Subcutaneous adipose tissue (tissue), 4 donors: Measurements from ENCODE around the gene LRRC34. TPM values are rescaled to one million over a fixed set of nuclear protein-coding genes. Genes with fewer than 3 reads are reported as not detected.

ENCODE experiments used
- total RNA-seq, 4 donors: library from RNA; depleted of rRNA; stranded (reverse); fragments of >200 nt; gene quantifications; one replicate each; pipeline ENCODE4 v1.1.0, GENCODE V29; 2016
- TF ChIP-seq, protein P1 (sequence below): fragments of 450-650 bp; IDR thresholded peaks from one replicate; pipeline ENCODE4 v1.5.1; 2016; ENCODE audit warnings: low read depth, mild to moderate bottlenecking, control low read depth, antibody characterized with exemption, moderate library complexity

The LRRC34 gene, protein sequence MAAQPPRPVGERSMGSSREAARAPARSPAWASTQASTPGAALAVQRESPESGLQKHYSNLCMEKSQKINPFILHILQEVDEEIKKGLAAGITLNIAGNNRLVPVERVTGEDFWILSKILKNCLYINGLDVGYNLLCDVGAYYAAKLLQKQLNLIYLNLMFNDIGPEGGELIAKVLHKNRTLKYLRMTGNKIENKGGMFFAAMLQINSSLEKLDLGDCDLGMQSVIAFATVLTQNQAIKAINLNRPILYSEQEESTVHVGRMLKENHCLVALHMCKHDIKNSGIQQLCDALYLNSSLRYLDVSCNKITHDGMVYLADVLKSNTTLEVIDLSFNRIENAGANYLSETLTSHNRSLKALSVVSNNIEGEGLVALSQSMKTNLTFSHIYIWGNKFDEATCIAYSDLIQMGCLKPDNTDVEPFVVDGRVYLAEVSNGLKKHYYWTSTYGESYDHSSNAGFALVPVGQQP
- 10 to 100 TPM in 1 of 4 donors, 1 to 10 TPM in 3; 4.2 to 13.2 (median 7.7) TPM for total RNA-seq

DNA sequence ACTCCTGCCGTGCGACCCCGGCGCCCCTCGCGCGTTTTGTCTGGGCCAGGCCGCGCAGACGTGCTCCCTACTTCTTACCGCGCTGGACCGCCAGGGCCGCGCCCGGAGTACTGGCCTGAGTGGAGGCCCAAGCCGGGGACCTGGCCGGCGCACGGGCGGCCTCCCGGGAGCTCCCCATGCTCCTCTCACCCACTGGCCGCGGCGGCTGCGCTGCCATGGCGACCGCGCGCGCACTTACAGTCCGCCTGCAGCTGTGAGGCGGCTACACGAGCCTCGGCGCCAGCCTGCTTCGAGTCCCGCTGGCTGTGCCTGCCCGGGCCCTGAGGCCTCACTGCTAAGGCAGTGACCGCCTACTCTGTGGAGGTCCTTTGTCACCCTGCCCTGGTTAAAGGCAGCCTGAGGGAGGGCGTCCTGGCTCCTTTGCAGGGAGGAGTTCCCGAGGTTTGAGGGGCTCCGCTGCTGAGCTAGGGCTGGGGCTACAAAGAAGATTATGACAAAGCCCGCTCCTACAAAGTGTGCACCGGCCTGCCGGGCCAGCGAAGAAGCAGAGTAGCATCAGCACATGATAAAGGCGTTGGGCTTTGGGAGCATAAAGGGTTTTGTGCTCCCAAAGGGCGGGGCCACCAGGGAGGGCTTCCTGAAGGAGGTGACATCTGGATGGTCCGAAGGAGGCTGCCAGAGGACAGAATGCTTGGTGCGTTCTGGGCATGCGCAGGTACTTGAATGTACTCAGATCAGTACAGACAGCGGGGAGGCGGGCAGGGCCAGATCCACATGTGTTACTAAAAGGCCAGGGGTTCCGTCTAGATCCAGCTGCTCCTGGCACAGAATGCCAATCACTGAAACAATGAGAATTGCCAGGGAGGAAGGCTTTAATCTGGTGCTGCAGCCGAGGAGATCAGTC lies at the start of gene LRRC34, which contains the start of gene LRRIQ4:
TSS of gene LRRC34 (minus strand) at position 573 of the 904 bp plus-strand sequence. CDS start at position 217, 356 bp downstream.
TSS of gene LRRIQ4 (plus strand) at position 539 of the 904 bp plus-strand sequence. CDS start 9,052 bp downstream, outside the sequence.
- TF ChIP-seq, protein P1, sequence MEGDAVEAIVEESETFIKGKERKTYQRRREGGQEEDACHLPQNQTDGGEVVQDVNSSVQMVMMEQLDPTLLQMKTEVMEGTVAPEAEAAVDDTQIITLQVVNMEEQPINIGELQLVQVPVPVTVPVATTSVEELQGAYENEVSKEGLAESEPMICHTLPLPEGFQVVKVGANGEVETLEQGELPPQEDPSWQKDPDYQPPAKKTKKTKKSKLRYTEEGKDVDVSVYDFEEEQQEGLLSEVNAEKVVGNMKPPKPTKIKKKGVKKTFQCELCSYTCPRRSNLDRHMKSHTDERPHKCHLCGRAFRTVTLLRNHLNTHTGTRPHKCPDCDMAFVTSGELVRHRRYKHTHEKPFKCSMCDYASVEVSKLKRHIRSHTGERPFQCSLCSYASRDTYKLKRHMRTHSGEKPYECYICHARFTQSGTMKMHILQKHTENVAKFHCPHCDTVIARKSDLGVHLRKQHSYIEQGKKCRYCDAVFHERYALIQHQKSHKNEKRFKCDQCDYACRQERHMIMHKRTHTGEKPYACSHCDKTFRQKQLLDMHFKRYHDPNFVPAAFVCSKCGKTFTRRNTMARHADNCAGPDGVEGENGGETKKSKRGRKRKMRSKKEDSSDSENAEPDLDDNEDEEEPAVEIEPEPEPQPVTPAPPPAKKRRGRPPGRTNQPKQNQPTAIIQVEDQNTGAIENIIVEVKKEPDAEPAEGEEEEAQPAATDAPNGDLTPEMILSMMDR: no peak

DNA sequence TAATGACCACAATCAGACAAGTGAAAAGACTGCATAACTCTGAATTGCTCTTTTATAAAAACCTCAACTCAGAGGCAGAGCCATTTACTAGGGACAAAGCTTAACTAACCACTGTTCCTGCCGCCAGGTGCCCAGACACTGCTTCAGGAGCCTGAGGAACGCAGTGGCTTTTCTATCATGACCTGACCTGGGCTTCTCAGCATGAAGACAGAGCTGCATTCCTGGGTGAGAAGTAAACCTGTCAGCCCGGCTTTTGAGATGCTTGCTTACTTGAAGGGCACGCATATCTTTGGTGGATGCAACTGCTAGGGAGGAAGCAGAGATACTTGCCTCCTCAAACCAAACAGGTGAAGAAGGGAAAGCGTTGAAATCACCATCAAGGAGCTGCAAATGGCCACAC lies 49.2 kb upstream of the LRRC34 start:
- TF ChIP-seq, protein P1: no peak

DNA sequence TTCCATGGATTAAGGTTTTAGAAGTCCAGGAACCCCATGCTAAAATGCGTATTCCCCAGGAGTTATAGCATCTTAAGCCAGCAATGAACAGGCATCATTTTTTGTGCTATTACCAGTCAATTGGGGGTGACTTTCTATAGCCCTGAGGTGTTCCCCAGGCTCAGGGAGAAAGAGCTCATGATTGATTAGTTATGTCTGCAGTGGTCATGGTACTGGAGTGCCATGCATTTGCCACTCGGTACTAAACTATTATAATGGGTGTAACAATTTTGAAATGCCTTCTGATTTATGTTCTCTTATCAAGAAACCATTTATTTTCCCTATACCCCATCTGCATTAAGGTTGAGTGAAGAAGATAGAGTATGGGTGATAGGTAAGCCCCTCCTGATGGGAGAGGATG lies 45.1 kb upstream of the LRRC34 start:
- TF ChIP-seq, protein P1: no peak

DNA sequence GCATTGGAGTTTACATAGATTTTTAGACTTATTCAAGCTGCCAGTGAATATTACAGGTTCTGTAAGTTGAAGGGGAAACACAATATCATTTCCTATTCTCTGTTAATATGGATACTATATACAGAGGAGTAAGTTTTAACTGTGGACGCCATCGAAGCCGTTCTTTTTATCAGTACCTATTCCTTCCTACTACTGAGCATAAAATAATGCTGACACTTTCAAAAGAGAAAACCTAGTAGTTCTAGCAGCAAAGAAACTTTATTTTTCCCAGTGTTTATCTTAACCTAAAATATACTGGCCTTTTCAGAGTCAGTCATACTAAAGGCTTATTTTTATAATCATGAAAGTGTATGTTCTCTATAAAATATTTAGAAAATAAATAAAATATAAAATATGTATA lies 42.8 kb upstream of the LRRC34 start:
- TF ChIP-seq, protein P1: no peak

DNA sequence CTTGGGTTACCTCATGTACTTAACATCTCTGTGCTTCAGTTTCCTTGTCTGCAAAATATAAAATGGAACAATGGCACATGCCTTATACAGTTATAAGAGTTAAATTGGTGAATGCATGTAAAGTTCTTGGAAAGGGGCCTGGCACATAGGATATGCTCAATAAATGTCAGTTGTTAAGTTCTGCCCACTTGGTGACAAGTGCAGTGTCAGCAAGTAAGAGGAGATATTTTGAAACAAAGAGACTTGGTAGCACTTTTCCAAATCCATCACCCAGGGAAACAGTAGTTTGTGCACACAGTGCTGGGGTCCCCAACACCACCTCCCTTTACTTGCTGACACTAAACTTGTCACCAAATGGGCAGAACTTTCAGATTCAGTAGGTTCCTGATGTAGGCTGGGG lies 37.9 kb upstream of the LRRC34 start:
- TF ChIP-seq, protein P1: no peak

DNA sequence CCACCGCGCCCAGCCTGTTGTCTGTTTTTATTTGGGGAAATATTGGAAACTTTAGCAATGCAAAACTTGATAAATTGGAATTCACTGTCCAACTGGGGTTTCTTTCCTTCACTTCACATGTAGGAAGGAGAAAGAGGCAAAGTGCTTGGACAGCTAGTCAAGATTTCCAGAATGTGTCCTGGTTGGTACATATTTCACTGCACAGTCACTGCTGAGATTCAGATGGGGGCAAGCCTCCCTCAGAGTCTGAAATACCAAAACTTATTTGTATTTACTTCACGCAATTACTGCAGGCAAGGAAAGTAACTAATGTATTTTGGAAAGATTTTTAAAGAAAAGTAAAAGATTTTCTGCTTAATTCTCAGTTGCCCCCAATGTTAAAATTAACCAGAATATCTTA lies 36.0 kb upstream of the LRRC34 start:
- TF ChIP-seq, protein P1: no peak

DNA sequence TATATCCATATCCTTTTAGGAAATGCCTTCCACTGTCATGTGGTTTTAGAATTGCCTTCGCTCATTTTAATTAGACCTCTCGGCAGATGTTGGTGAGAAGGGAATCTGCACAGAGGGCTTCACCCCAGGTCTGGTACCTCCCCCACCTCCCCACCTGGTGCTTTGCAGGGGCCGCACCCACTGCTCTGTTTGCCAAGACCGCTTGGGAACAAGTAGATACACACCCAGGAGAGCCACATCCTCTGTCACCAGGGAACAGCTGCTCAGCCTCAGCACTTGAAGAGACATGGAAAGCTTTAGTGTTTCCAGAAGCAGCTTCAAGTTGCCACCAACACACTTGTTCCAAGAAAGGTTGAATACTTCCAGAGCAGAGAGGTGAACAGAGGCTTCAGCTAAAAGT lies 35.2 kb upstream of the LRRC34 start:
- TF ChIP-seq, protein P1: no peak
